GM23248 (cell line): ENCODE measurements around the gene TRIM37. TPM values are rescaled to one million over a fixed set of nuclear protein-coding genes. Genes with fewer than 3 reads are reported as not detected.

Source experiments
- DNase-seq: peaks from one replicate; pipeline ENCODE4 v3.0.0-alpha.2; 2015
- H2AFZ ChIP-seq: fragments of 200-600 bp; sonication (generic); 2 replicates; pipeline ENCODE4 v1.6.1; 2016; ENCODE audit warnings: antibody characterized with exemption
- H3F3A ChIP-seq: fragments of 200-600 bp; sonication (generic); 2 replicates; pipeline ENCODE4 v1.6.1; 2016; ENCODE audit warnings: mild to moderate bottlenecking, antibody characterized with exemption, mixed run types; ENCODE audit not compliant: insufficient read depth
- H3K27ac ChIP-seq: fragments of 200-600 bp; sonication (generic); 2 replicates; pipeline ENCODE4 v1.5.1; 2016; ENCODE audit warnings: mild to moderate bottlenecking
- H3K27me3 ChIP-seq: fragments of 200-600 bp; sonication (generic); replicated peaks from 2 replicates; pipeline ENCODE4 v1.6.1; 2016; ENCODE audit warnings: mild to moderate bottlenecking; ENCODE audit not compliant: insufficient read depth
- H3K36me3 ChIP-seq: fragments of 200-600 bp; sonication (generic); 2 replicates; pipeline ENCODE4 v1.6.1; 2016; ENCODE audit warnings: low read depth, mild to moderate bottlenecking
- H3K4me1 ChIP-seq: fragments of 200-600 bp; sonication (generic); 2 replicates; pipeline ENCODE4 v1.6.1; 2016; ENCODE audit warnings: mild to moderate bottlenecking; ENCODE audit not compliant: insufficient read depth
- H3K4me2 ChIP-seq: fragments of 200-600 bp; sonication (generic); one replicate; pipeline ENCODE4 v1.6.1; 2016; ENCODE audit warnings: mild to moderate bottlenecking; ENCODE audit not compliant: unreplicated experiment
- H3K4me3 ChIP-seq: fragments of 200-600 bp; sonication (generic); 2 replicates; pipeline ENCODE4 v1.5.1; 2016; ENCODE audit warnings: mild to moderate bottlenecking
- H3K79me2 ChIP-seq: fragments of 200-600 bp; sonication (generic); 2 replicates; pipeline ENCODE4 v1.6.1; 2016; ENCODE audit warnings: mild to moderate bottlenecking; ENCODE audit not compliant: insufficient read depth
- H3K9ac ChIP-seq: fragments of 200-600 bp; sonication (generic); 2 replicates; pipeline ENCODE4 v1.6.1; 2016; ENCODE audit warnings: mild to moderate bottlenecking
- H3K9me2 ChIP-seq: fragments of 200-600 bp; sonication (generic); 2 replicates; pipeline ENCODE4 v1.6.1; 2016; ENCODE audit warnings: mixed run types, mild to moderate bottlenecking, moderate library complexity; ENCODE audit not compliant: insufficient read depth
- H3K9me3 ChIP-seq: fragments of 200-600 bp; sonication (generic); one replicate; pipeline ENCODE4 v1.6.1; 2017; ENCODE audit warnings: low read depth
- H4K20me1 ChIP-seq: fragments of 200-600 bp; sonication (generic); 2 replicates; pipeline ENCODE4 v1.6.0; 2016; ENCODE audit not compliant: insufficient read depth
- EZH2 ChIP-seq: fragments of 200-600 bp; sonication (generic); IDR thresholded peaks from 2 replicates; pipeline ENCODE4 v1.6.1; 2018; ENCODE audit warnings: antibody characterized with exemption, mild to moderate bottlenecking; ENCODE audit not compliant: insufficient read depth, poor library complexity, severe bottlenecking
- EZH2phosphoT487 ChIP-seq: fragments of 200-600 bp; sonication (generic); IDR thresholded peaks from 2 replicates; pipeline ENCODE4 v1.6.1; 2018; ENCODE audit warnings: antibody characterized with exemption, moderate library complexity, mild to moderate bottlenecking, low read depth; ENCODE audit not compliant: insufficient read depth
- WGBS, 2 experiments: methylation state at CpG; one replicate each; pipeline ENCODE4 v1.1.6; 2015 to 2017; ENCODE audit warnings: low lambda C conversion rate in 2 of 2, low coverage in 1 of 2; ENCODE audit errors: missing lambda C conversion rate in 2 of 2; 5-methylcytosine and 5-hydroxymethylcytosine counted together
- in situ Hi-C: fragments of 300-500 bp; cut with MboI; formaldehyde crosslinking; loops from 2 replicates; pipeline ENCODE4 v1.15.0; 2020
- polyA plus RNA-seq: library from polyadenylated mRNA; unstranded; fragments of >200 nt; fragmentation: Nextera tagmentation; extraction: Ambion mirVana; gene quantifications from 2 replicates; pipeline ENCODE4 v1.2.1, GENCODE V29; 2016
- total RNA-seq: library from RNA; depleted of rRNA; stranded (reverse); fragments of >200 nt; shearing (Covaris generic); gene quantifications from 2 replicates; pipeline ENCODE4 v1.2.3, GENCODE V29; 2014; rRNA removed

The TRIM37 gene
- total RNA-seq = 23.7 and 25.2 TPM in 2 replicates
- polyA plus RNA-seq = 17.1 TPM in 2 replicates

GRCh38 chr17:59106463-59107305 lies at the start of gene TRIM37:
TRIM37 (minus strand) TSS chr17:59106880; CDS start chr17:59106461, 419 bp downstream.
- DNase-seq = peak; percentile 100
- Histone ChIP-seq H3K79me2 (peaks cover 41% of the 10 kb centered on the region), H3K27ac (peak within 1 kb of the TSS; percentile 88), H3K9ac (peak within 1 kb of the TSS; percentile 92), H2AFZ (peak within 1 kb of the TSS; percentile 92), H3F3A (peaks cover 6% of the 10 kb centered on the region; the same call in 1 of the 2 replicates), H3K4me1 (peaks cover 8% of the 10 kb centered on the region), H3K4me2 (peak within 1 kb of the TSS; percentile 94), H3K36me3 (peaks cover 4% of the 10 kb centered on the region; the same call in 1 of the 2 replicates), H3K9me3 (no peaks in the 10 kb centered on the region), H3K4me3 (peak within 1 kb of the TSS; percentile 88), H3K9me2 (no peaks in the 10 kb centered on the region), H3K27me3 (no peaks in the 10 kb centered on the region), H4K20me1 (no peaks in the 10 kb centered on the region)
- in situ Hi-C loops = no loop called here
- no peak for TF ChIP-seq EZH2phosphoT487
- no peak for TF ChIP-seq EZH2
- 1 to 2% methylated on average over 69 to 88 of the region's 89 CpGs for WGBS, 2 experiments

DNA sequence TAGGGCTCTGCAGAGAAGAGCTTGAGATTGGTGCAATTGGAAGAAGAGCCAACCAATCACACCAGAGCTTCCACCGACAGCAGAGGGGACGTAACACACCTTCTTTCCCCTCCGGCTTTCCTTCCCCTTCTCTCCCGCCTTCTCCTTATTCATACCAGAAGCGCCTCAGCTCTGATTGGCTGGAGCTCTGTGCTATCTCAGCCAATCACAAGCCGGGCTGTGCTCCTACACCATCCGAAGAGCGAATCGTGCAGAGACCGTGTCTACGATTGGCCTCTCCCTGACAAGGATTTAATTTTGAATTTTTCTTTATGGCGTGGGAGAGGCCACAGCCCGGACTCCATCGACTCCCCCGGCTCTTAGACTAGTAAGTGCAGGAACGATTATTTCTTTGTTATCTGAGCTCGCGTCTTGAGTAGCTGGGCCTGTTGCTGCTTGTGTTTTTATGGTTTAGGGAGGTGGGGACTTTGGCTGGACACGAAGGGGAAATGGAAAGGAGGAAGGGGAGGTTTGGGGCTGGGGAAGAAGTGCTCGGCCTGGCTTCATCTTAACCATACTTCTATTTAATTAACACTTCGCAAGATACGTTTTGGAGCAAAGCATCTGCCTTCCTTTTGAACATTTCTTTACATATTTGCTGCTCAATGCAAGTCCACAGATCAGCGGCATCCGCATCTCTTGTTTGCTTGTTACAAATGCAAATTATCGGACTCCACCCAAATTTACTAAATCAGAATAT lies 48.9 kb upstream of the TRIM37 start, which contains the start of gene PRR11:
Gene PRR11, plus strand, starts transcription at position 308 of the 739 bp plus-strand sequence. CDS start 14,007 bp downstream, outside the sequence.
- WGBS, 2 experiments = 0 to 1% methylated on average over 25 of the region's 25 CpGs

GRCh38 chr17:59154721-59155438 lies 48.2 kb upstream of the TRIM37 start, which contains the start of gene SKA2:
SKA2 (minus strand) TSS chr17:59155186; CDS start chr17:59155163, 23 bp downstream.
- Histone ChIP-seq H3K9me2 (no peaks in the 10 kb centered on the region), H3K4me1 (peaks cover 31% of the 10 kb centered on the region), H3F3A (peaks cover 17% of the 10 kb centered on the region; the same call in 1 of the 2 replicates), H3K4me2 (peak within 1 kb of the TSS; percentile 87), H3K9ac (peak within 1 kb of the TSS; percentile 89), H4K20me1 (no peaks in the 10 kb centered on the region), H2AFZ (peak within 1 kb of the TSS; percentile 95), H3K27ac (peak within 1 kb of the TSS; percentile 85), H3K4me3 (peak within 1 kb of the TSS; percentile 83), H3K79me2 (peaks cover 84% of the 10 kb centered on the region), H3K9me3 (no peaks in the 10 kb centered on the region), H3K27me3 (no peaks in the 10 kb centered on the region), H3K36me3 (no peaks in the 10 kb centered on the region)
- in situ Hi-C loops = no loop called here
- TF ChIP-seq EZH2 = no peak
- no peak for TF ChIP-seq EZH2phosphoT487
- 0% methylated on average over 37 to 39 of the region's 39 CpGs for WGBS, 2 experiments
- DNase-seq = peak; percentile 99

More for the DNA sequence above, 48.9 kb upstream of the TRIM37 start, which contains the start of gene PRR11:
- TF ChIP-seq EZH2 (no peak), EZH2phosphoT487 (no peak)
- Histone ChIP-seq H3K27ac (peak within 1 kb of the TSS; percentile 85), H3K9ac (peak within 1 kb of the TSS; percentile 89), H3F3A (peaks cover 17% of the 10 kb centered on the region; the same call in 1 of the 2 replicates), H3K79me2 (peaks cover 84% of the 10 kb centered on the region), H3K9me2 (no peaks in the 10 kb centered on the region), H2AFZ (peak within 1 kb of the TSS; percentile 95), H3K4me3 (peak within 1 kb of the TSS; percentile 83), H4K20me1 (no peaks in the 10 kb centered on the region), H3K27me3 (no peaks in the 10 kb centered on the region), H3K4me1 (peaks cover 31% of the 10 kb centered on the region), H3K9me3 (no peaks in the 10 kb centered on the region), H3K4me2 (peak within 1 kb of the TSS; percentile 87), H3K36me3 (no peaks in the 10 kb centered on the region)
- peak; percentile 100 for DNase-seq
- in situ Hi-C loops = no loop called here
